Measurements from ENCODE around the gene SPNS2.
"Not testable (repeated sequence)": the region's sequence is repeated elsewhere in the genome, so short reads cannot be mapped to it uniquely, and the experiment has no call there.

SPNS2 gene

DNA sequence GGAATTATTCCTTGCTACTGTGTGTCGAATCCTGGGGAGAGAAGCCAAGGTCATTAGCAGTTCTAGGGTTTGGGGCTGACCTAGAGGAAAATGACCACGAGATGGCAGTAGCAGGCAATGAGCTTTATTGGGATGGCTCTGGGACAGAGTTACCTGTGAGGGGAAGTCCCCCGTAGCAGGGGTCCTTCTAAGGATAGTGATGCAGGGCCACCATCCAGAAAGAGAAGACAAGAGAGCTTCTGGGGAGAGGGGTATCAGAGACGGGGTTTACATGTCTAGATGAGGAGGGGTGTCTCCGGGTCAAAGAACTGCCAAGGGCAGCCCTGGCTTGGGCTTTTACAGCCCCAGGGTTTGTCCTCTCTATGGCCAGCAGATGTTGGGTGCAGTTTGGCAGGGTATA lies 68.1 kb downstream of the SPNS2 start:
- peak in 2 of 3 donors; percentile 25 to 54 for DNase-seq (ENCODE audit: low read depth in 3 of 3)

DNA sequence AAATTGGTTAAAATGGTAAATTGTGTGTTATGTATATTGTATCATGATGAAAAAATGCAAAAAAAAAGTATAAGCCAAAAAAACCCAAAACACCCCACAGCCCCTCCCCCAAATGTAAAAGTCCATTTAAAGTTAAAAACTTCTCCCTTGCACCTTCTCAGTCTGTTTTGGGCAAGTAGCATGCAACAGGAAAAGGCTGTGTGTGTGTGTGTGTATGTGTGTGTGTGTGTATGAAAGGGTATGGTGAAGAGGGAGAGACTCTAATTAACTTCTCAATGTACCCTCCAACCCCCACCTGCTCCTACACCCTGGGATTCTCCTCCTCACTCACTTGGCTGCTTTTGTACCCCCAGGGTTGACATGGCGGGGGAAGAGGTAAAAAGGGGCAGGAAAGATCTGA lies 70.9 kb downstream of the SPNS2 start:
- no peak for DNase-seq (ENCODE audit: low read depth in 3 of 3)

DNA sequence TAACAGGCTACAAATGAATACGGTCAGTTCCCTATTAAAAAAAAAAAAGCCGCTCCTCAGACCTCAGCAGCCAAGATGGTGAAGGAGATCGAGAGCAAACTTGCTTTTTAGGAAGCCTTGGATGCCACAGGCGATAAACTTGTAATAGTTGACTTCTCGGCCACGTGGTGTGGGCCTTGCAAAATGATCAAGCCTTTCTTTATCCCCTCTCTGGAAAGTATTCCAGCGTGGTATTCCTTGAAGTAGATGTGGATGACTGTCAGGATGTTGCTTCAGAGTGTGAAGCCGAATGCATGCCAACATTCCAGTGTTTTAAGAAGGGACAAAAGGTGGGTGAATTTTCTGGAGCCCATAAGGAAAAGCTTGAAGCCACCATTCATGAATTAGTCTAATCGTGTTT lies 73.5 kb downstream of the SPNS2 start:
- no peak for DNase-seq (ENCODE audit: low read depth in 3 of 3)

DNA sequence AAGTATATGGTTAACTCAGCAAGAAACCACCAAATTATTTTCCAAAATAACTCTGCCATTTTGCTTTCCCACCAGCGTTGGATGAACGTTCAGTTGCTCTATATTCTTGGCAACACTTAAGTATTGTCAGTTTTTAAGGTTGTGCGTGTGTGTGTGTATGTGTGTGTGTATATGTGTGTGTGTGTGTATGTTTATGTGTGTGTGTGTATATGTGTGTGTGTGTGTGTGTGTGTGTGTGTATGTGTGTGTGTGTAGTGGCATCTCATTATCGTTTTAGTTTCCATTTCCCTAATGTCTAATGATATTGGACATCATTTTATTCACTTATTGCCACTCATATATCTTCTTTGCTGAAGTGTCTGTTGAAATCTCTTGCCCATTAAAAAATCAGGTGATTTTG lies 74.4 kb downstream of the SPNS2 start:
- no peak for DNase-seq (ENCODE audit: low read depth in 3 of 3)

- DNase-seq (ENCODE audit: low read depth in 3 of 3) = peak; percentile 47 to 71 (median 56)
These were observed 75.0 kb downstream of the SPNS2 start for GRCh38 chr17:4573669-4574068.

DNA sequence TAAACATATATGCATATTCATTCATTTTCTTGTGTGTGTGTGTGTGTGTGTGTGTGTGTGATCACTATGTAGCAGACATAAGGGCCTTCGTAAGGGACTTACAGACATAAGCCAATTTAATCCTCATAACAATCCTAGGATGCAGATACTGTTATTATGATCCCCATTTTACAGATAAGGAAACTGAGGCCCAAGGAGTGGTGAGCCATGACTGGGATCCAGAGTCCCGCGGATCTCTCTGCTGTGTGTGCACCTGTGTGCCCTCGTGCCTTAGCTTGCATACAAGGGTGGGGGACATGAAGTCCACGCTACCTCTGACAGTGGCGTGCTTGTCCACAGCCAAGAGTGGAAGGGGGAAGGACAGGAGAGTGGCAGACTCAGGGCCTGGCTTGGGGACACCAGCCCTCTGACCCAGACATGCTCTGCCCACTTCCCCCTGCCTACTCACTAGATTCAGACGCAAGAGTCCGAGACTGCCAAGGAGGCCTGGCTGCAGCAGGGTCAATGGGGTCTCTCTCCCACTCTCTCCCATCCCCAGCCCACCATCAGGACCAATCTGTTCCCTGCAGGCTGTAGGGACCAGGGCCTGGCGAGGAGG lies 75.9 kb downstream of the SPNS2 start:
- DNase-seq (ENCODE audit: low read depth in 3 of 3) = no peak

DNA sequence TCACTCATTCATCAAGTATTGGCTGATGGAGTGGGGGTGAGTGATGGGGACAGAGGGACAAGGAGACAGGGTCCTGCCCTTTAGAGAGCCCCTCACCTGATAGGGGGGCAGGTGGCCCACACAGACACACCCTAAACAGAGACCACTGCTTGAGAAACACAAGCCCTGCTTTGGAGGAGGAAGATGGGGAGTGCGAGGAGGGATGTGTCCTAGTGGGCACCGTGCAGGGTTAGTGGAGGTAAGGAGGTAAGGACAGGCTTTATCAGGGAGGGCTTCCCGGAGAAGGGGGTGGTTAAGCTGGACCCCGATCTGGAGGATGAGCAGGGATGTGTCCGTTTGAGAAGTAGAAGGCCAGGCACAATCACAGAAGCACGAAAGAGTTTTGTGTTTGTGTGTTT lies 77.5 kb downstream of the SPNS2 start:
- DNase-seq (ENCODE audit: low read depth in 3 of 3) = no peak

DNA sequence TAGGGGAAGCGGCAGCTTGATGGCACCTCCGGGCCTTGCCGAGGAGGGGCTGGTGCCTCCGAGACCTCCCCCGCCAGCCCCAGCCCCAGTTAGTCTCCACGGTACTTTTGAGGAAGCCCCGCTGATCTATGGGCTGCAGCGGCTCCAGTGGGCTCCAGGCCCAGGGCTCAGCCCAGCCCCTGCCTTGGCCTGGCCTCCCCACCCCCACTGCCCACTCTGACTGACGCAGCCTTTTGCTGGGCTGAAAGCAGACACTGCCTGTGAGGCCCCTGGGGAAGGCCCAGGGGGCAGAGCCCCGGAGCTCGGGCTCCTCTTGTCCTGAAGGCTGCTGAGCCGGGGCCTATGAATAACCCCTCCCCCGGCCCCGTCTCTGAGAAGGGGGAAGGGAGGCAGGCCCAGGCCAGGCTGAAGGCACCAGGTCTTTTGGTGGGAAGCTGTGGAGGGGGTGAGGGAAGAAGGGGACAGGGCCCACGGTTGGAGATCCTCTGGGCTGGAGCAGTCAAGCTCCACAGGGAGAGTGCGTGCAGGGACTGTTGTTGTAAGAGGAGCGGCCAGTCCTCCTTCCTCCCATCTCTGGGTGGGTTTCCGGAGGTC lies 78.1 kb downstream of the SPNS2 start:
- no peak for DNase-seq (ENCODE audit: low read depth in 3 of 3)

GRCh38 chr17:4577386-4577993 lies 78.8 kb downstream of the SPNS2 start:
- DNase-seq (ENCODE audit: low read depth in 3 of 3) = no peak

GRCh38 chr17:4578349-4578748 lies 79.7 kb downstream of the SPNS2 start:
- not testable (repeated sequence) for DNase-seq (ENCODE audit: low read depth in 3 of 3)

GRCh38 chr17:4579678-4580077 lies 81.0 kb downstream of the SPNS2 start:
- no peak for DNase-seq (ENCODE audit: low read depth in 3 of 3)

- no peak for DNase-seq (ENCODE audit: low read depth in 3 of 3)
These were observed 81.6 kb downstream of the SPNS2 start for GRCh38 chr17:4580291-4580690.

GRCh38 chr17:4582101-4582501 lies 83.4 kb downstream of the SPNS2 start:
- no peak for DNase-seq (ENCODE audit: low read depth in 3 of 3)

GRCh38 chr17:4582691-4583090 lies 84.0 kb downstream of the SPNS2 start:
- no peak for DNase-seq (ENCODE audit: low read depth in 3 of 3)

DNA sequence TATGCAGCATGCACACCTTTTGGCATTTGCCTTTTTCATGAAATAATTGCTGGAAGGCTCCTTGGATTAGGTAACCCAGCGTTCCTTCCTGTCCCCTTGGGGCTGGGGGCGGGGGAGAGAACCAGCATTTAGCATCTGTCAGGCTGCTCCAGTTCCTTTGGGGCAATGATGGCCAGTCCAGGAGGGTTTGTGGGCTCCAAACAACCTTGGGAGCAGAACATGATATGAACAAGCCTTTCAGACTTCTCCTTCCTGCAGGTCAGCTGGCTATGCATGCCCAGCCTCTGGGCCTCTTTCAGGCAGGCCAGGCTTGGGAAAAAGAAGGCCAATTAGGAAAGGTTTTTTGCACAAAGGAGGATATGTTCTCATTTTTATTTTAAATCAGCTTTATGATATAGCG lies 84.5 kb downstream of the SPNS2 start:
- no peak for DNase-seq (ENCODE audit: low read depth in 3 of 3)

DNA sequence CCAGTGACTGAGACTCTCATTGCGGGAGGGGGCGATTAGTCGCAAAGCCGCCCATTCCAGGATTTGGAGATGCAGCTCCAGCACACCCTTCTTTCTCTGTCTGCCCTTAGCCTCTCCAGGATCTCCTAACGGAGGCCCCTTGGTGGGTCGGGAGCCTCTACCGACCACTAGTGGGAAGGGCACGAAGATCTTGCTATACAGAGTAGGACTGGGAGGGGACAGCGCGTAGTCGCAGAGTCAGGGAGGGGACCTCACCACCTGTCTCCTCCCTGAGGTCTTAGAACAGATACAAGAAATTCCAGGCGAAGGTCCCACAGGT lies 85.1 kb downstream of the SPNS2 start:
- DNase-seq (ENCODE audit: low read depth in 3 of 3) = no peak

DNA sequence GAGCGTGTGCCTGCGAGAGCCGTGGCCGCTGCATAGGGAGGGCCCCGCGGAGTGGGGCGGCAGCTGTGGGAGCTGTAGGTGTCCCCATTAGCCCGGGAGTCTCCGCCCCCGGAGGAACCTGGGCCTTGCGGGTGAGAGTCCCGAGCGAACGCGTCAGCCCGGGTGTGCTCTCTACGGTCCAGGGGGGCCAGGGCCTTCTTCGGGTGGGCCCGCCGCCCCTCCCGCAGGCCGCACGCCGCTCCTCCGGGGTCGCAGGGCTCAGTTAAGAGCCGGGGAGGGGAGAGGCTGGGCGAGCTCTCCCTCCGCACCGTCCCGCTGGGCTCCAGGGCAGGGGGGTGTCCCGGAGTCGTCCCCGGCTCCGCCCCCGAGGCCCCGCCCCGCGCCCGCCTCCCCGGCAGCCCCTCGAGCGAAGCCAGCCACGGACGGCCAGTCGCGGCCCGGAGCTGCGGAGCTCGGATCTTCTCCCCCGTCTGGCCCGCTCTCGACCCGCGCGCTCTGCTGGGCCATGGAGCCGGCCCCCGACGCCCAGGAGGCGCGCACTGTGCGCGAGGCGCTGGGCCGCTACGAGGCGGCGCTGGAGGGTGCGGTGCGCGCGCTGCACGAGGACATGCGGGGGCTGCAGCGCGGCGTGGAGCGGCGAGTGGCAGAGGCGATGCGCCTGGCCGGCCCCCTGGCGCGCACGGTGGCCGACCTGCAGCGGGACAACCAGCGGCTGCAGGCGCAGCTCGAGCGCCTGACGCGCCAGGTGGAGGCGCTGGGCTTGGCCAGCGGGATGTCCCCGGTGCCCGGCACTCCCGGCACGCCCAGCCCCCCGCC lies 85.6 kb downstream of the SPNS2 start, which contains the start of gene SMTNL2:
TSS of gene SMTNL2 (plus strand) at position 429 of the 816 bp plus-strand sequence. CDS start at position 506, 77 bp downstream.
- no peak for DNase-seq (ENCODE audit: low read depth in 3 of 3)

DNA sequence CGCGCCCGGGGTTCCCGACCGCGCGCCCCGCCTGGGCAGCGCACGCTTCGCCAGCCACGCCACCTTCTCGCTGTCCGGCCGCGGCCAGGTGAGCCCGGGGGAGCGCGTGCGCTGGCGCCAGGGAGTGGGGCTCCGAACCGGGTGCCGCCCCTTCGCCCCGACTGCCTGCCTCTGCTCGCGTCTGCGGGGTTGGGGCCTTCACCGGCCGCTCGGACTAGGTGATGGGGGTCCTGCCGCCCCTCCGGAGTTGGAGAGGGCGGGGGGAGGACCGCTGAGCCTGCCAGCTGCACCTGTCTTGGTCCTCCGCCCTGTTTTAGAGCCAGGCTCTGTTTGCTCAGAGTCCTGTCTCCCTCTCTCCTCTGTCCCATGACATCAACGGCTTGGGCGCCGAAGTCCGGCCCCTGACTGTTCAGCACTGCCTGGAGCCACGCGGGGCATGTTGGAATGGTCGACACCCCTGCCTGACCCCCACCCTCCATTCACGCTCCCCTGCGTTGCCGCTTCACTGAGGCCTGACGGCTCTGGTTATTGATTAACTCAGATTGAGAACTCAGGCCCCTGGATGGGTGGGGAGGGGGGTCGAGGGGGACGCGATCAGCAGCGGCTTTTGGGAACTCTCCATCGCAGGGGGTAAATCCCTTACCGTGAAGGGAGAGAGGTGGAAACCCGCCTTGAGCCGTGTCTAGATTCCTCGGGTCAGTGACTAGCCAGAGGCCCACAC lies 86.4 kb downstream of the SPNS2 start:
- no peak for DNase-seq (ENCODE audit: low read depth in 3 of 3)

DNA sequence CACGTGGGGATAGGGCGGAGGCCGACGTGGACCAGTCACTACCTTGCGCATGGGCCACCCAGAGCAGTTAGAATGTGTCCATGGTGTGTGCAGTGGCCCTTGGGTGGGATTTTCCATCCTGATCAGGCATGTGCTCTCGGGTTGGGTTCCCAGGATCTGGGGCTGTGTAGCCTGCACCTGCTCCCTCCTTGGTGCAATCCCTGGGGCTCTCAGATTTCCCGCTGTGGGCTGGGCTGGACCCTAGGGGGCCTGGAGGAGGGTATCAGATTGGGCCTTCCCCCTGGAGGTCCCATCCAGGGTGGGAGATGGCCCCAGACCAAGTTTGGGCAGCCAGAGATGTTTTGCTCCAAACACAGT lies 86.9 kb downstream of the SPNS2 start:
- no peak for DNase-seq (ENCODE audit: low read depth in 3 of 3)

- no peak for DNase-seq (ENCODE audit: low read depth in 3 of 3)
These were observed 87.4 kb downstream of the SPNS2 start for GRCh38 chr17:4586043-4586442.

GRCh38 chr17:4587195-4587594 lies 88.5 kb downstream of the SPNS2 start:
- no peak for DNase-seq (ENCODE audit: low read depth in 3 of 3)

- DNase-seq (ENCODE audit: low read depth in 3 of 3) = no peak
These were observed 89.1 kb downstream of the SPNS2 start for GRCh38 chr17:4587803-4588202.
